Psoas muscle (tissue), 8 donors: ENCODE measurements around the gene ATXN10. TPM values are rescaled to one million over a fixed set of nuclear protein-coding genes. Genes with fewer than 3 reads are reported as not detected.
A peak's percentile ranks its signal among the peaks of the same experiment; 100 is the strongest.

Experiments
- ATAC-seq, 4 donors: fragments of 200-7000 bp; cut with Tn5 transposase; one replicate each; pipeline ENCODE4 v1.9.1; 2020; ENCODE audit warnings: moderate library complexity in 3 of 4, mild to moderate bottlenecking in 2 of 4
- DNase-seq, 2 donors: peaks; one replicate each; pipeline ENCODE4 v3.0.0-alpha.2; 2020
- H3K27ac ChIP-seq: fragments of 200-600 bp; one replicate; pipeline ENCODE4 v1.8.0; 2022
- H3K27me3 ChIP-seq, 3 donors: fragments of 200-600 bp in 1 of 3; one replicate each; pipeline versions ENCODE4 v1.6.1 to v1.8.0; 2013 to 2022; ENCODE audit warnings: low read length in 2 of 3, mild to moderate bottlenecking in 2 of 3, moderate library complexity in 1 of 3; ENCODE audit not compliant: insufficient read depth in 3 of 3
- H3K36me3 ChIP-seq, 2 donors: fragments of 200-600 bp in 1 of 2; one replicate each; pipeline versions ENCODE4 v1.6.1 to v1.8.0; 2013 to 2022; ENCODE audit warnings: low read depth in 1 of 2, mild to moderate bottlenecking in 1 of 2, moderate library complexity in 1 of 2; ENCODE audit not compliant: insufficient read depth in 1 of 2
- H3K4me1 ChIP-seq: fragments of 200-600 bp; one replicate; pipeline ENCODE4 v1.8.0; 2022
- H3K4me3 ChIP-seq: fragments of 200-600 bp; one replicate; pipeline ENCODE4 v1.8.0; 2022; ENCODE audit warnings: mild to moderate bottlenecking
- H3K9me3 ChIP-seq: fragments of 200-600 bp; one replicate; pipeline ENCODE4 v1.8.0; 2022
- CTCF ChIP-seq: fragments of 200-600 bp; IDR thresholded peaks from one replicate; pipeline ENCODE4 v1.8.0; 2022; ENCODE audit warnings: antibody characterized with exemption
- WGBS, 3 donors: extraction: QIAGEN DNeasy Blood & Tissue Kit; methylation state at CpG; one replicate each; pipeline versions ENCODE4 v1.1.6 to v1.1.7; 2013; 5-methylcytosine and 5-hydroxymethylcytosine counted together
- intact Hi-C, 2 donors: fragments of 100-400 bp; cut with DNase I; formaldehyde crosslinking; loops; one replicate each; pipeline versions ENCODE4 v1.11.0 to v1.14.2; 2022
- polyA plus RNA-seq, 3 donors: library from polyadenylated mRNA; stranded (reverse); fragments of 200-250 nt; gene quantifications; one replicate each; pipeline ENCODE4 v1.2.3, GENCODE V29; 2013
- total RNA-seq, 4 donors: library from RNA; stranded (reverse); fragmentation: NEBNext Ultra II Directional in 2 of 4; extraction: Animal tissue kit (Norgen Biotek cat#: 25700) in 2 of 4; gene quantifications; one replicate each; pipeline versions ENCODE4 v1.2.1 to v1.2.4, GENCODE V29; 2021 to 2023
- donor health status: healthy with polysubstance abuse.
- donor health status: DM: no; HTN: no; CAD: no; lungs with moderate emphysema.
- donor health status: Bipolar disorder and iron deficiency.
- donor health status: healthy.
- donor health status: DM: yes; HTN: yes; CAD: no.
- donor health status: DM: no; HTN: no; CAD: no.
- donor health status: DM: no; HTN: no; CAD: no.
- donor health status: DM: yes; HTN: yes; CAD: no.

Gene ATXN10
- total and polyA plus RNA-seq, 7 donors = 57.7 to 173 (median 115) TPM

- no peaks in the 10 kb centered on the region for H3K9me3 ChIP-seq
- H3K36me3 ChIP-seq = peaks cover 0 to 27% of the 10 kb centered on the region in 2 donors
- no peak for TF ChIP-seq CTCF
These were observed 59.6 kb downstream of the ATXN10 start for GRCh38 chr22:45731041-45731797.

GRCh38 chr22:45731798-45732495 is 60.3 kb downstream of the ATXN10 start:
- H3K4me3 ChIP-seq = no peak overlapping the region

More at GRCh38 chr22:45731041-45731797, 59.6 kb downstream of the ATXN10 start:
- DNase-seq = no peak
- Histone ChIP-seq H3K27ac (no peak overlapping the region), H3K4me3 (no peak overlapping the region), H3K27me3 (no peaks in the 10 kb centered on the region), H3K4me1 (no peaks in the 10 kb centered on the region)
- WGBS, 3 donors = 63 to 80% (median 63%) methylated on average over 8 of the region's 8 CpGs
- ATAC-seq = peak in 2 of 4 donors; percentile 24 to 48
- intact Hi-C loops = no loop called here

GRCh38 chr22:45735273-45735672 is 63.6 kb downstream of the ATXN10 start:
- Histone ChIP-seq H3K4me3 (no peak overlapping the region), H3K27ac (no peak overlapping the region), H3K36me3 (peaks cover 4 to 50% of the 10 kb centered on the region in 2 donors), H3K4me1 (no peaks in the 10 kb centered on the region), H3K9me3 (no peaks in the 10 kb centered on the region), H3K27me3 (no peaks in the 10 kb centered on the region)
- intact Hi-C loops = no loop called here
- DNase-seq (no peak), ATAC-seq (no peak)
- no peak for TF ChIP-seq CTCF
- 97 to 99% (median 98%) methylated on average over 3 of the region's 3 CpGs for WGBS, 3 donors

More at GRCh38 chr22:45731798-45732495, 60.3 kb downstream of the ATXN10 start:
- Histone ChIP-seq H3K36me3 (peaks cover 0 to 32% of the 10 kb centered on the region in 2 donors), H3K4me1 (no peaks in the 10 kb centered on the region), H3K27ac (no peak overlapping the region), H3K9me3 (no peaks in the 10 kb centered on the region), H3K27me3 (no peaks in the 10 kb centered on the region)
- peak in 1 of 2 donors; percentile 16 for DNase-seq
- intact Hi-C loops = no loop called here
- TF ChIP-seq CTCF = no peak
- ATAC-seq = no peak
- WGBS, 3 donors = 87 to 93% (median 89%) methylated on average over 7 of the region's 7 CpGs

GRCh38 chr22:45738206-45738605 is 66.6 kb downstream of the ATXN10 start:
- H3K27me3 ChIP-seq = no peaks in the 10 kb centered on the region
- intact Hi-C loops = no loop called here
- no peak overlapping the region for H3K27ac ChIP-seq
- no peak overlapping the region for H3K4me3 ChIP-seq
- WGBS, 3 donors = 92 to 98% (median 94%) methylated on average over 1 of the region's 1 CpG
- peaks cover 6% of the 10 kb centered on the region for H3K4me1 ChIP-seq
- TF ChIP-seq CTCF = no peak
- H3K36me3 ChIP-seq = peaks cover 12 to 62% of the 10 kb centered on the region in 2 donors
- DNase-seq = no peak
- H3K9me3 ChIP-seq = no peaks in the 10 kb centered on the region
- ATAC-seq = no peak
